Activated CD8-positive, alpha-beta memory T cell treated with anti-CD3 and anti-CD28 coated beads, Interleukin-2, amount 50 U/mL, for 24 hours (primary cell): ENCODE results near the gene TBL3.
A peak's percentile ranks its signal among the peaks of the same experiment; 100 is the strongest.

Experiments
- DNase-seq: peaks from one replicate; pipeline ENCODE4 v3.0.0-alpha.2; 2020; ENCODE audit errors: extremely low read depth

Gene TBL3

GRCh38 chr16:1982991-1983543 is 11.2 kb downstream of the TBL3 start:
- DNase-seq: no peak

- DNase-seq: no peak
Measured at GRCh38 chr16:1983544-1984346, 11.9 kb downstream of the TBL3 start, which contains the start of gene GFER. TSS of gene GFER (plus strand) at chr16:1984193. CDS start at chr16:1984219, 26 bp downstream.

GRCh38 chr16:1984347-1985225 is 12.7 kb downstream of the TBL3 start:
- DNase-seq: no peak

GRCh38 chr16:1985466-1986150 is 13.8 kb downstream of the TBL3 start:
- no peak for DNase-seq

- DNase-seq: no peak
Measured at GRCh38 chr16:1987198-1987597, 15.3 kb downstream of the TBL3 start.

- DNase-seq: no peak
Measured at GRCh38 chr16:1989209-1990100, 17.6 kb downstream of the TBL3 start, which contains the start of gene SYNGR3. TSS of gene SYNGR3 (plus strand) at chr16:1989970. CDS start at chr16:1990103, 133 bp downstream.

DNA sequence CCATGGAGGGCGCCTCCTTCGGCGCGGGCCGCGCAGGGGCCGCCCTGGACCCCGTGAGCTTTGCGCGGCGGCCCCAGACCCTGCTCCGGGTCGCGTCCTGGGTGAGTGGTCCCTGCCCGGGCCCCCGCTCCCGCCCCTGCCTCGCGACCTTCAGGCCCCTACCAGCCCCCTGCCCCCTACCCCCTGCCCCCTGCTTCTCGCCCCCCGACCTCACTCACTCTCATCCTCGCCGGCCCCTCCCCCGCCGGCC is 18.2 kb downstream of the TBL3 start:
- DNase-seq: no peak

DNA sequence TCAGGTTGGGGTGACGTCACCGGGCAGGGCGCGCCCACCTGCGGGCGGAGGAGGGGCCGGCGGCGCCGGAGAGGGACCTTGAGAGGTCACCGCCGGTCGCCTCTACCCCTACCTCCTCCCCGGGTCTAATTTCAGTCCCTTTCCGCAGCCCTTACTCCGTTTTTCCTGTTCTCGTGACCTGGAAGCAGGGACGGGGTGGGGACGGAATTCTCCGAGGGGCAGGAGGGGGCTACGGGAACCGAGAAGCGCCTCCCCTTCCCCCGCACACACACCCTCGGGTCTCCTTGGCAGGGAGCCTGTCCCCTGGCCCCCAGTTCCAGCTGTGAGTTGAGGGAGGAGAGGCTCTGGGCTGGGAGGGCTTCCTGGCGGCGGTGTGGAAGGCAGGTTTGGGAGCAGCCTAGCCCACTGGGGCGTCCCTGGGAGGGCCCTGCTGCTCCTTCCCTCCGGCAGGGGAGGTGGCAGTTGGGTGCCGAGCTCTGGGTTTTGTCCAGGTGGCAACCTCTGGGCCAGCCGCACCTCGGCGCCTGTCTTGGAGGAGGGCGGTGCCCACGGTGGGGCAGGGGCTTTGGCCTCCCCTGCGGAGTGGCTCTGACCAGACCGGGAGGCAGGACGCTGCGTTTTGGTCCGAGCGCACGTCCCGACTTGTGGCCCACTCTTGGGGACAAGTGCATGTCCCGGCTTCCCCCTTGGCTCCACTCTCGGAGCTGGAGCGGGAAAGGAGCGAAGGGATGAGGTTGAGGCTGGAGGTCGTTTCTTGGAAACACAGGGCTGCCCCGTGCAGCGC is 18.7 kb downstream of the TBL3 start:
- DNase-seq: no peak

GRCh38 chr16:1991135-1991551 is 19.3 kb downstream of the TBL3 start:
- DNase-seq: no peak

- DNase-seq: no peak
Measured at GRCh38 chr16:1991588-1991947, 19.7 kb downstream of the TBL3 start.

DNA sequence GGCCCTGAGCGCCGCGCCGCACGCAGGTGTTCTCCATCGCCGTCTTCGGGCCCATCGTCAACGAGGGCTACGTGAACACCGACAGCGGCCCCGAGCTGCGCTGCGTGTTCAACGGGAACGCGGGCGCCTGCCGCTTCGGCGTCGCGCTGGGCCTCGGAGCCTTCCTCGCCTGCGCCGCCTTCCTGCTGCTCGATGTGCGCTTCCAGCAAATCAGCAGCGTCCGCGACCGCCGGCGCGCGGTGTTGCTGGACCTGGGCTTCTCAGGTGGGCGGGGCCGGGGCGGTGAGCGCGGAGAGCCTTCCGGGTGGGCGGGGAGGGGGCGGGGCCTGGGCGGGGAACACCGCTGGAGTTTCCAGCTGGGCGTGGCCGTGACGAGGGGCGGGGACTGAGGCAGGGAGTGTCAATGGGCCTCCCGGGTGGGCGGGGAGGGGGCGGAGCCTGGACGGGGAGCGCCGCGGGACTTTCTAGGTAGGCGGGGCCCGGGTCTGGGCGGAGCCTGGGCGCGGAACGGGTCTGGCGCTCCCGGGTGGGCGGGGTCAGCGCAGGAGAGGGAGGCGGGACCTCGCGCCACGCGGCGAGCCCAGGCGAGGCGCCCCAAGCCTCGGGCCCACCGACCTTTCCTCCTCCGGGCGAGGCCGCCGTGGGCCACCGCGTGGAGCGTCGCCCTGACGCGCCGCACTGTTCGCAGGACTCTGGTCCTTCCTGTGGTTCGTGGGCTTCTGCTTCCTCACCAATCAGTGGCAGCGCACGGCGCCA is 20.3 kb downstream of the TBL3 start:
- peak; percentile 91 for DNase-seq

DNA sequence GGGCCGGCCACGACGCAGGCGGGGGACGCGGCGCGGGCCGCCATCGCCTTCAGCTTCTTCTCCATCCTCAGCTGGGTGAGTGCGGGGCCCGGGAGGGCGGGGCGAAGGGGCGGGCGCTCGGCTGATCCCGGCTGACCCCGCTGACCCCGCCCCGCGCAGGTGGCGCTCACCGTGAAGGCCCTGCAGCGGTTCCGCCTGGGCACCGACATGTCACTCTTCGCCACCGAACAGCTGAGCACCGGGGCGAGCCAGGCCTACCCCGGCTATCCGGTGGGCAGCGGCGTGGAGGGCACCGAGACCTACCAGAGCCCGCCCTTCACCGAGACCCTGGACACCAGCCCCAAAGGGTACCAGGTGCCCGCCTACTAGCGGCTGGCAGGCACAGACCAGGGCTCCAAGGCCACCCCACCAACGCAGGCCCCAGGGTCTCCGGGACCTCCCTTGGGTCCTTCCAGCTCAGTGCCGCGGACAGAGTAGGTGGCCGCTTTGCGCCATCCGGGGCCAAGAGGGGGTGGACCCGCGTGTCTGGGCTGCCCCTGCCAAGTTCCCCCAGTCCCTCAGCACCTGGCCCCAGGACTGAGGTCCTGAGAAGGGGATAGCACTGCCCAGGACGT is 21.0 kb downstream of the TBL3 start:
- DNase-seq: no peak

GRCh38 chr16:1993731-1994131 is 21.9 kb downstream of the TBL3 start:
- DNase-seq: no peak

GRCh38 chr16:1997494-1998359 is 25.9 kb downstream of the TBL3 start:
- DNase-seq: no peak

DNA sequence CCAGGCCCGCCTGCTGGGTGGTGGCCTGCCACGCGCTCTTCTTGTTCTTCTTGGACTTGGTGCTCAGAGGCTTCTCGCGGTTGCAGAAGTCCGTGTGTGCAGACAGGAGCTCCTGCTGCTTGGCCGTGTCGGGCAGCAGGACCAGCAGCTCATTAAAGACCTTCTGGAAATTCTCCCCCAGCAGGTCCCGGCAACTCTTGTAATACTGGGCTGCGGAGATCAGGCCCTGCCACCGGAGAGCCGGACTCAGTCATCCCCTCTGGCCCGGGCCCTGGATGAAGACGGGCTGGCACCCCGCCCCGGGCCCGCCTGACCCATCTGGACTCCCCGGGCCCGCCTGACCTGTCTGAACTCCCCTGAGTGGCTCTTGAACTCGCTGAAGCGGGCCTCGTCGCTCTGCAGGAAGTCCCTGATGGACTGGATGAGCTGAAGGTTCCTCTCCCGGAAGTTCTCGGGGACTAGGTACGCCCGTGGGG is 26.5 kb downstream of the TBL3 start:
- no peak for DNase-seq

DNA sequence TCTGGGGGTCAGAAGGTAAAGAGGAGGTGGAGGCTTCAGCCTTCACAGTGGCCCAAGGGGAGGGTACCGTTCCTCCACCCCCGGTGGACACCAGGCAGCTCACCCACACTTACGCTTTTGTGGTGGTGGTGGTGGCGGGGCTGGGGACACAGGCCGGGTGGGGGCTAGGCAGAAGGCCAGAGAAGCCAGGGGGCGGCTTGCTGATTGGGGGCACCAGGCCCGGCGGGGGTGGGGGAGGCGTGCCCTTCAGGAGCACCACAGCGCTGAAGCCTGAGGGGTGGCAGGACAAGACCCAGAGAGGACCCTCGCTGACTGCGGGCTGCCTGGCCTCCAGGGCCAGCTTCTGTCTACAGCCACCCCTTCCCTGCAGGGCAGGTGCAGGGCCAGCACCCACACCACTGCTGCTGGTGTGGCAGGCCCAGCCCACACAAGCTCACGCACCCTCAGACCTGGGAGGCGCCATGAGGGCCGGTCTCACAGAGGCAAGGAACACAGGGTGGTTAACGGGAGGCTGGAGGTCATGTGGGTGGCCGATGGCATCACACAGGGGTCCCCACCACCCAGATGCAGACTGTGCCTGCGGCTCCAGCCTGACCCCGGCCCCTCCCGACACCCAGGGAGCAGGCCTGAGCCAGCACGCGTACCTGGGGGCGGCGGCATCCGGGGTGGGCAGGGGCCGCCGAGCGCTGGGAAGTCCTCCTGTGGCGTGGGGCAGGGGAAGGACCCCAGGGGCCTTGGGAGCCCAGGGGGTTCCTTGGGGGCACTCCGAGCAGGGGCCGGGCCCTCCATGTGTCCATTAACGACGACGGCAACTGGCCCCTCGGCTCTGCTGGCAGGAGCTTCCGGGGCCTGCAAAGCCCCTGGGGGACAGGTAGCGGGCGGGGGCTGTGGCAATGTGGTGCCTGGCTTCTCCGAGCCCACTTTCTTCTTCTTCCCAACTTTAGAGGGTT is 27.3 kb downstream of the TBL3 start:
- no peak for DNase-seq
